ENCODE results near the gene FDX2. TPM values are rescaled to one million over a fixed set of nuclear protein-coding genes. Genes with fewer than 3 reads are reported as not detected.

The FDX2 gene
- polyA plus RNA-seq, 3 donors = 15.4 to 19.3 (median 18.0) TPM

GRCh38 chr19:10306327-10306726 is 9.5 kb downstream of the FDX2 start:
- no peak for DNase-seq (ENCODE audit: low read depth in 3 of 3, low spot score in 2 of 3)

DNA sequence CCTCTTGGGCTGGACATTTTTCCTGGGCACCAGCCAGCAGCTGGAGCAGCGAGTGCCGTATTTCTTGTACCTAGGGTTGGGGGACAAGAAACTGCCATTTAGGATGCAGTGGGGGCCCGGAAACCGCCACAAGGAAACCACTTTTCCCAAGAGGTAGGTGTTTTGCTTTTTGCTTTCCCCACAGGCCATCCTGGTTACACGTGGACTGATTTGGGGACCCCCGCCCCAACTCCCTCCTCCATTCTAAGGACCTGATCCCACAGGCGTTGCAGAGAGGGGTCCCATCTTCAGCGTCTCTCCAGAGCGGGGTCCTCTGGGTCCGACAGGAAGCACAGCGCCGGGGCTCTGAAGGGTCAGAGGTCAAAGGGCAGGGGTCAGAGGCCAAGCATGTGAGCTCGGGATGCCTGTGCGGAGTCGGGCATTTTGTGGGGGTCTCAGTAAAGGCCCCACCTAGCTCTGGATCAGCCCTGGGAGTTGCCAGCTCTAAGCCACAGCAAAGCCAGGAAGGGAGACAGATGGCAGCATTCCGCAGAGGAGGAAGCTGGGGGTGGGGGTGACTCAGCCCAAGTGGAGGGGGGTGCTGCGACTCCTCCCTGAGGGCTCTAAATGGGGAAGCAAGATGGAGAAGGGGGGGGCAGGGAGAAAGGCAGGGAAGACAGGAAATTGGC is 10.5 kb downstream of the FDX2 start:
- DNase-seq (ENCODE audit: low read depth in 3 of 3, low spot score in 2 of 3) = no peak

GRCh38 chr19:10299545-10300458 is 16.0 kb downstream of the FDX2 start:
- DNase-seq (ENCODE audit: low read depth in 3 of 3, low spot score in 2 of 3) = no peak

DNA sequence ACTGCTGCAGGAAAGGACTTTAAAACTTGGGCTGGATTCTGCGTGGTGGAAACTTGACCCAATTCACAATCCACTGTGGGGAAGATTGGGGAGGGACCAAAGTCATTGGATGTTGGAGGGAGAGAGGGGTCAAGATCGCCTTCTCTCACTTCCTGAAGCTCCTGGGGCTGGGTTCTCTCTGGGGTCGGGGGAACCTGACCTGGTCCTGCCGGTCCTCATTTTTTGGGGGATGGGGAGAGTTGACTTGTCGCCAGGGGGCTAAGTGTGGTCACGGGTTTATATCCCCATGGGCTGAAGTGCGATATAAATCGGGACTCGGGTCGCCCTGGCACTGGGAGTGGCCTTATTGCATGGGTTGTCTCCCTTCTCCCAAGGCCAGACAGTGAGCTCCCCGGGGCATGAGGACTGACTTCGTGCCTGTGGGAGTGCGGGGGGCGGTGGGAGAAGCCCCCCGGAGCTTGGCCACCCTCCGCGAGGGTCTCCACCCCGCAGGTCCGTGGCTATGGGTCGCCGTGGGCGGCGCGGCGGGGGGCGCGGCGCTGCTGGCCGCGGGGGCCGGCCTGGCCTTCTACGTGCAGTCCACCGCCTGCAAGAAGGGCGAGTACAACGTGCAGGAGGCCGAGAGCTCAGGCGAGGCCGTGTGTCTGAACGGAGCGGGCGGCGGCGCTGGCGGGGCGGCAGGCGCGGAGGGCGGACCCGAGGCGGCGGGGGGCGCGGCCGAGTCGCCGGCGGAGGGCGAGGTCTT is 19.8 kb downstream of the FDX2 start:
- no peak for DNase-seq (ENCODE audit: low read depth in 3 of 3, low spot score in 2 of 3)

- DNase-seq (ENCODE audit: low read depth in 3 of 3, low spot score in 2 of 3) = no peak
Observed at GRCh38 chr19:10295305-10295846, 20.4 kb downstream of the FDX2 start.

GRCh38 chr19:10294368-10294697 is 21.5 kb downstream of the FDX2 start:
- no peak for DNase-seq (ENCODE audit: low read depth in 3 of 3, low spot score in 2 of 3)

- no peak for DNase-seq (ENCODE audit: low read depth in 3 of 3, low spot score in 2 of 3)
Observed at GRCh38 chr19:10293637-10294367, 22.0 kb downstream of the FDX2 start.

DNA sequence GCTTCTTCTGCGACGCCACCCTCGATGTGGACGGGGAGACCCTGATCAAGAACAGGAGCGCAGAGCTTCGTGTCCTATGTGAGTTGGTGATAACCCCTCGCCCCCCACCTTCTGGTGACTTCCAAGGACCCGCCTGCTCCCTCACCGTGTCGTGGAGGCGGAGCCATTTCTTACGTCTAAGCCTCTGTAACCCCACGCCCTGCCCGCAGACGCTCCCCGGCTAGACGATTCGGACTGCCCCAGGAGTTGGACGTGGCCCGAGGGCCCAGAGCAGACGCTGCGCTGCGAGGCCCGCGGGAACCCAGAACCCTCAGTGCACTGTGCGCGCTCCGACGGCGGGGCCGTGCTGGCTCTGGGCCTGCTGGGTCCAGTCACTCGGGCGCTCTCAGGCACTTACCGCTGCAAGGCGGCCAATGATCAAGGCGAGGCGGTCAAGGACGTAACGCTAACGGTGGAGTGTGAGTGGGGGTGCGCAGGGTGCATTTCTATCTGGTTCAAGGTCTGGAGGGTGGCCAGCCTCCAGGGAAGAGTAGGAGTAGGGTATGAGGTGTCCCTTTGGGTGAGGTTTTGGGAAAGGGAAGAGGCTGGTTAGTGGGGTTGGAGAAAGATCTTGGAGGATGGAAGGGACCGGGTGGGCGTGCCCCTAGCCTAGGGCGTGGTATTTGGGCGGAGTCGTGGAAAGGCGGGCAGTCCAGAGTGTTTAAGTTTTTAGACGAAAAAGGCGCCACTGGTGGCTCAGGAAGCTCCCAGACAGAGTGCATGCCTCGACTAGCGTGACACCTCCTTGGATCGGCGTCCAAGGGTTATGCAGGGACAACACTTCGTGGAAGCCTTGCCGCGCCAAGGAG is 22.8 kb downstream of the FDX2 start:
- DNase-seq (ENCODE audit: low read depth in 3 of 3, low spot score in 2 of 3) = no peak

DNA sequence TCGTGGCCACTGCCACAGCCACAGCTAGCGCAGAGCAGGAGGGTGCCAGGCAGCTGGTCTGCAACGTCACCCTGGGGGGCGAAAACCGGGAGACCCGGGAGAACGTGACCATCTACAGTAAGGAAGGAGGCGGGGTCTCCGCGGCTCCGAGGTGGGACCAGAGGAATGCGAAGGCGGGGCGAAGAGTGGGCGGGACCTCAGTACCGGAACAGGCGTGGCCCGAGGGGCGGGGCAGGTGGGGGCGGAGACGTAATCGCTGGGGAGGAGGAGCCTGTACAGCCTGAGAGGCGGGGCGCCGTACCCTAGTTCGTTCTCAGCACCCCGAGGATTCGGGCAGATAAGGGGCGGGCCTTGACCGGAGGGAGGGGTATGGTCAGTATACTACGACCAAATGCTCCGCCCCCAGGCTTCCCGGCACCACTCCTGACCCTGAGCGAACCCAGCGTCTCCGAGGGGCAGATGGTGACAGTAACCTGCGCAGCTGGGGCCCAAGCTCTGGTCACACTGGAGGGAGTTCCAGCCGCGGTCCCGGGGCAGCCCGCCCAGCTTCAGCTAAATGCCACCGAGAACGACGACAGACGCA is 23.5 kb downstream of the FDX2 start:
- no peak for DNase-seq (ENCODE audit: low read depth in 3 of 3, low spot score in 2 of 3)

GRCh38 chr19:10291554-10292205 is 24.1 kb downstream of the FDX2 start:
- no peak for DNase-seq (ENCODE audit: low read depth in 3 of 3, low spot score in 2 of 3)

- no peak for DNase-seq (ENCODE audit: low read depth in 3 of 3, low spot score in 2 of 3)
Observed at GRCh38 chr19:10290876-10291553, 24.8 kb downstream of the FDX2 start.

- DNase-seq (ENCODE audit: low read depth in 3 of 3, low spot score in 2 of 3) = no peak
Observed at GRCh38 chr19:10290357-10290875, 25.4 kb downstream of the FDX2 start.

DNA sequence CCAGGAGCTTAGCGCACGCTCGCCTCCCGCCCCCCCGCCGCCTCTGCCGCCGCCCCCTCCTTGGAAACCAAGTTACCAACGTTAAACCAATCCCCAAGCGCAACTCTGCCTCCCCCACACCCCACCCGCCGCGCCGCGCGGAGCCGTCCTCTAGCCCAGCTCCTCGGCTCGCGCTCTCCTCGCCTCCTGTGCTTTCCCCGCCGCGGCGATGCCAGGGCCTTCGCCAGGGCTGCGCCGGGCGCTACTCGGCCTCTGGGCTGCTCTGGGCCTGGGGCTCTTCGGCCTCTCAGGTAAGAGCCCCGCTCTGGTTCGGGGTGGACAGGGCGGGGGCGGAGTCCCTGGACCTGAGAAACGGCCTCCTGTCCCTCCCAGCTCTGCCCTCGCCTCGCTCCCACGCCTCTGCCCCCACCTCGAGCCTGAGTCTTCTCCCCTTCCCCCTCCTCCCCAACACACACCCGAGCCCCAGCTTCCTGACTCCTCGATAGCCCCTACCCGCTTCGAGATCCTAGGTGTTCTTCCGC is 25.9 kb downstream of the FDX2 start, which contains the start of gene ICAM5:
Gene ICAM5 (plus strand): TSS at position 117 of the 521 bp plus-strand sequence. CDS start 92 bp downstream, at position 209.
- no peak for DNase-seq (ENCODE audit: low read depth in 3 of 3, low spot score in 2 of 3)

DNA sequence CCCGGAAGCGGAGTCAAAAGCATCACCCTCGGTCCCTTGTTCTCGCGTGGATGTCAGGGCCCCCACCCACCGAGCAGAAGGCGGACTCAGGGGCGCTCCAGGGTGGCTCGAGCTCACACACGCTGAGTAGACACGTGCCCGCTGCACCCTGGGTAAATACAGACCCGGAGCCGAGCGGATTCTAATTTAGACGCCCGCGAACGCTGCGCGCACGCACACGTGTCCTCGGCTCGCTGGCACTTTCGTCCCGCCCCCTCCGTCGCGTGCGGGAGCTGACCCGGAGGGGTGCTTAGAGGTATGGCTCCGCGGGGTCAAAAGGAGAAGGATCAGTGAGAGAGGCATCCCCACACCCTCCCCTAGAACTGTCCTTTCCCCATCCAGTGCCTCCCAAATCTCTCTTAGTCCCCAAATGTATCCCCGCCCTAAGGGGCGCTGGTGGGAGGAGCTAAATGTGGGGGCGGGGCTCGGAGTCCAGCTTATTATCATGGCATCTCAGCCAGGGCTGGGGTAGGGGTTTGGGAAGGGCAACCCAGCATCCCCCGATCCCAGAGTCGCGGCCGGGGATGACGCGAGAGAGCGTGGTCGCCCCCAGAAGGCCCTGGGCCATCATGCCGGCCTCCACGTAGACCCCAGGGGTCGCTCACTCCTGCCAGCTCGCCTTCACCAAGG is 26.5 kb downstream of the FDX2 start:
- no peak for DNase-seq (ENCODE audit: low read depth in 3 of 3, low spot score in 2 of 3)

GRCh38 chr19:10288662-10289166 is 27.1 kb downstream of the FDX2 start:
- no peak for DNase-seq (ENCODE audit: low read depth in 3 of 3, low spot score in 2 of 3)

DNA sequence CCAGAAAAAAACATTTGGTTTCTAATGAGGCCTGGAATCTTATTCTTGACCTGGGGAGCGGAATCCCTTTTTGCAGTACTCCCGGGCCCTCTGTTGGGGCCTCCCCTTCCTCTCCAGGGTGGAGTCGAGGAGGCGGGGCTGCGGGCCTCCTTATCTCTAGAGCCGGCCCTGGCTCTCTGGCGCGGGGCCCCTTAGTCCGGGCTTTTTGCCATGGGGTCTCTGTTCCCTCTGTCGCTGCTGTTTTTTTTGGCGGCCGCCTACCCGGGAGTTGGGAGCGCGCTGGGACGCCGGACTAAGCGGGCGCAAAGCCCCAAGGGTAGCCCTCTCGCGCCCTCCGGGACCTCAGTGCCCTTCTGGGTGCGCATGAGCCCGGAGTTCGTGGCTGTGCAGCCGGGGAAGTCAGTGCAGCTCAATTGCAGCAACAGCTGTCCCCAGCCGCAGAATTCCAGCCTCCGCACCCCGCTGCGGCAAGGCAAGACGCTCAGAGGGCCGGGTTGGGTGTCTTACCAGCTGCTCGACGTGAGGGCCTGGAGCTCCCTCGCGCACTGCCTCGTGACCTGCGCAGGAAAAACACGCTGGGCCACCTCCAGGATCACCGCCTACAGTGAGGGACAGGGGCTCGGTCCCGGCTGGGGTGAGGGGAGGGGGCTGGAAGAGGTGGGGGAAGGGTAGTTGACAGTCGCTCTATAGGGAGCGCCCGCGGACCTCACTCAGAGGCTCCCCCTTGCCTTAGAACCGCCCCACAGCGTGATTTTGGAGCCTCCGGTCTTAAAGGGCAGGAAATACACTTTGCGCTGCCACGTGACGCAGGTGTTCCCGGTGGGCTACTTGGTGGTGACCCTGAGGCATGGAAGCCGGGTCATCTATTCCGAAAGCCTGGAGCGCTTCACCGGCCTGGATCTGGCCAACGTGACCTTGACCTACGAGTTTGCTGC is 28.7 kb downstream of the FDX2 start, which contains the start of gene ICAM4:
Gene ICAM4 (plus strand): TSS at position 153 of the 935 bp plus-strand sequence. CDS start 58 bp downstream, at position 211.
- peak in 2 of 3 donors; percentile 71 to 73 for DNase-seq (ENCODE audit: low read depth in 3 of 3, low spot score in 2 of 3)

All from right renal cortex interstitium (tissue), 3 donors.